GM18861 (cell line): Measurements from ENCODE around the gene MGAT5B.
"Not testable (repeated sequence)": the region's sequence is repeated elsewhere in the genome, so short reads cannot be mapped to it uniquely, and the experiment has no call there.

ENCODE experiments used
- ATAC-seq: cut with Tn5 transposase; IDR thresholded peaks from one replicate; pipeline ENCODE4 v1.9.1; 2021; ENCODE audit not compliant: unreplicated experiment

The MGAT5B gene, protein sequence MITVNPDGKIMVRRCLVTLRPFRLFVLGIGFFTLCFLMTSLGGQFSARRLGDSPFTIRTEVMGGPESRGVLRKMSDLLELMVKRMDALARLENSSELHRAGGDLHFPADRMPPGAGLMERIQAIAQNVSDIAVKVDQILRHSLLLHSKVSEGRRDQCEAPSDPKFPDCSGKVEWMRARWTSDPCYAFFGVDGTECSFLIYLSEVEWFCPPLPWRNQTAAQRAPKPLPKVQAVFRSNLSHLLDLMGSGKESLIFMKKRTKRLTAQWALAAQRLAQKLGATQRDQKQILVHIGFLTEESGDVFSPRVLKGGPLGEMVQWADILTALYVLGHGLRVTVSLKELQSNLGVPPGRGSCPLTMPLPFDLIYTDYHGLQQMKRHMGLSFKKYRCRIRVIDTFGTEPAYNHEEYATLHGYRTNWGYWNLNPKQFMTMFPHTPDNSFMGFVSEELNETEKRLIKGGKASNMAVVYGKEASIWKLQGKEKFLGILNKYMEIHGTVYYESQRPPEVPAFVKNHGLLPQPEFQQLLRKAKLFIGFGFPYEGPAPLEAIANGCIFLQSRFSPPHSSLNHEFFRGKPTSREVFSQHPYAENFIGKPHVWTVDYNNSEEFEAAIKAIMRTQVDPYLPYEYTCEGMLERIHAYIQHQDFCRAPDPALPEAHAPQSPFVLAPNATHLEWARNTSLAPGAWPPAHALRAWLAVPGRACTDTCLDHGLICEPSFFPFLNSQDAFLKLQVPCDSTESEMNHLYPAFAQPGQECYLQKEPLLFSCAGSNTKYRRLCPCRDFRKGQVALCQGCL

DNA sequence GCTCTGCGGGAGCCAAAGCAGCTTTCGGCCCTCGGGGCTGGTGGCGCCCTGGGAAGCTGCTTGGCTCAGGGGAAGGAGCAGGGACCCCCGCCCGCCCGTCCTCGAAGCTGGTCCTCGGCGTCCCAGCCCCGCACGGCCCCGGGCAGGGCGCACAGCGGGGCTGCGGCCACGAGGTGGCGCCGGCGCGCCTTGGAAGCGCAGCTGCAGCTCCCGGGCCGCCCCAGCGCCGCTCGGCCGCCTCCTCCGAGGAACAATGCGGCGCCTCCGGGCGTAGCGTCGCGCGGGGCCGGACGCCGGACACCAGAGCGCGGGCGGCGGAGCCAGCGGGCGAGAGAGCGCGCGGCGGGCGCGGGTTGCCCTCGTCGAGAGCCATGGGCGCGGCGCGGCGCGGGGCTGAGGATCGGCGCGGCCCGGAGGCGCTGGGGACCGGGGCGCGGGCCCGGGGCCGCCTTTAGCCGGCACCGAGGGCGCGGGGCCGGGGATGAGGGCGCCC lies at the start of gene MGAT5B:
MGAT5B (plus strand) TSS at position 229 of the 493 bp plus-strand sequence. CDS start 626 bp downstream, outside the sequence.
- no peak for ATAC-seq

DNA sequence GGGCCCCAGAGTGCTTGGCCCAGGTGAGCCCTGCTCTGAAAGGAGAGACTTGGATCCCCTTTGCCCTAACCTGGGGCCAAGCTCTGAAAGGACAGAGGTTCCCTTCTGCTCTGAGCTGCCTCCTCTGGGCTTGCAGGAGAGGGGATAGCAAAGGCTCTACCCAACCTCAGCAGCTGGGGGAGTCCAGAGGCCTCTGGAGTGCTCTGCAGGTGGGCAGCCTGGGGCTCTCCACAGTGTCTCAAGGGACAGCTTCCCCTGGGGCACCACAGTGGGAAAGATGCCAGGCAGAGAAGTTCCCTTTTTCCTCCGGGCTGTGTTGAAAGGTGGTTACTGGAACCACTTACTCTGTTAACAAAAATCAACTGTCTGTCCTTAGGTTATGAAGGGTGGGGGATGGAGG lies 48.2 kb upstream of the MGAT5B start:
- no peak for ATAC-seq

- no peak for ATAC-seq
These were observed 47.6 kb upstream of the MGAT5B start for GRCh38 chr17:76820561-76820960.

DNA sequence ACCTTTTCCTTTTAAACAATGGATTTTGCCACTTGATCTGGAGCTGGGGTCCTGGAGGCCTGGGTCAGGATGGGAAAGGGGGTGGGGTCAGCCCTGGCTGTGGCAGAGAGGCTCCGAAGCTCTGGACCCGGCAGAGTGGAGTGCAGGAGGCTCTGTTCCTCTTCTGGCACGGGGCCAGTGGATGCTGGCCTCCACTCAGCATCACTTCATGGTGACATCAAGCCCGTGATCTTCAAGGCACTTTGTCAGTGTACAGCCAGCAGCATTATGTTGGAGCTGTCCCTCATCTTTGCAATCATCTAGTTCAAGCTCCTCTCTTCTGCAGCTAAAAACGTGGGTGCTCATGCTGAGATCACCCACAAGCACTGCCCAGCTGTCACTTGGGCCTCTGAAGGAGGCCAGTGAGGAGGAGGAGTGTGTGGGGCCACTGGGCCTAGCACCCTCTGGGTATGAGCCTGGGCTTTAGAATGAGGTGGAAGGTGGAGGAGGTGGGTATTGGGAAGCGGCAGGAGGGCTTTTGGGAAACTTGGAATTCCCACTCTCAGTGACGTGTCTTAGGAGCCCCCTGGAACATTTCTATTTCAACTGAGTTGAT lies 45.9 kb upstream of the MGAT5B start:
- ATAC-seq = no peak

DNA sequence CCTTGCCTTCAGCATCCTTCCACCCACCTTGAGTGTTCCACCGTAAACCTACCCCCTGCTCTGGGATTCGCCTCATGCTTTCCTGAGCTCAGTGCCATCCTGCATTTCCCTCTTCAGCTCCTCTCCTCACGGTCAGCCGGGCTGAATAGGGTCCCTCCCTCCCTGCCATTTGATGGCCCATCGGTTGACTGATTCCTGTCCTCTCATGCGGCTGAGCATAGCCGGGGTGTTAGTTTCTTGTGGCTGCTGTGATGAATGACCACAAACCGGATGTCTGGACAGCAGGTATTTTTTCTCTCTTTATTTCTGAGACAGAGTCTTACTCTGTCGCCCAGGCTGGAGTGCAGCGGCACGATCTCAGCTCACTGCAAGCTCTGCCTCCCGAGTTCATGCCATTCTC lies 44.1 kb upstream of the MGAT5B start:
- no peak for ATAC-seq

- no peak for ATAC-seq
These were observed 41.7 kb upstream of the MGAT5B start for GRCh38 chr17:76826330-76827068.

DNA sequence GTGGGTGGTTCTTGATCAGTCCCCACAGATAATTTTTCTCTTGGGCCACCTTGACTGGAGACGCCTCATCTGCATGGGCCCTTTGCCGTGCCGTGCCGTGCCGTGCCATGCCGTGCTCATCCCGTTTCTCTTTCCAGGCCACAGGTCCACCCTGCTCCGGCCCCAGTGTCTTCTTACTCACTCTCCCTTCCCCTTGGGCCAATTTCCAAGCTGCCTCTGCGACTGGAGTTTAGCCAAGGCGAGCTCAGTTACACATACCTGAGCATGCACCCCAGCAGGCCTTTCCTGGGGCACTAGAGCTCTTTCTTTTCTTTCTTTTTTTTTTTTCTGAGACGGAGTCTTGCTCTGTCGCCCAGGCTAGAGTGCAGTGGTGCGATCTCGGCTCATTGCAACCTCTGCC lies 40.5 kb upstream of the MGAT5B start:
- no peak for ATAC-seq

DNA sequence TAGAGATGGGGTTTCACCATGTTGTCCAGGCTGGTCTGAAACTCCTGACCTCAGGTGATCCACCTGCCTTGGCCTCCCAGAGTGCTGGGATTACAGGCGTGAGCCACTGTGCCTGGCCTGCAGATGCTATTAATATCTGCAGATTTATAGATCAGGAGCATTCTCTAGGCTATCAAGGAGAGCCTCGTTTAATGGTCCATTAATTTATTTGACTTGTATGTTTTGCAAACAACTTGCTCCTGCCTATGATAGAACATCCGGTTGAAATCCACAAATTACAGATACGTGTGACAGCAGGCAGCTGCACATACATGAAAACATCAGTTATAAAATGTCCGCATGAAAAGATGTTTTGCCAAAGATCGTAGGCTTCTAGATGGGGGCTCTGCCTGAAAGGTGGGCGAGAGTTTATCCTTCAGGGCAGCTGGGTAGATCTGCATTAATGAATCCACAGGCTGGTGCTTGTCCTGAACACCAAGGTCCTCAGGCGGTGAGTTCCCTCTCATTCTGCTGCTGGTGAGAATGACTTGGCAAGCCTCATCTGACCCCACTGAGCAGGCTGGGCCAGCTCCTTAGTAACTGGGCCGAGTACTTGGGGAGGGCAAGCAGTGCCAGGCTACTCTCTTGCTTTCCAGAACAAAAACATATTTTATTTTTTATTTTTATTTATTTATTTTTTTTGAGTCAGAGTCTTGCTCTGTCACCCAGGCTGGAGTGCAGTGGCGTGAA lies 37.1 kb upstream of the MGAT5B start:
- no peak for ATAC-seq

DNA sequence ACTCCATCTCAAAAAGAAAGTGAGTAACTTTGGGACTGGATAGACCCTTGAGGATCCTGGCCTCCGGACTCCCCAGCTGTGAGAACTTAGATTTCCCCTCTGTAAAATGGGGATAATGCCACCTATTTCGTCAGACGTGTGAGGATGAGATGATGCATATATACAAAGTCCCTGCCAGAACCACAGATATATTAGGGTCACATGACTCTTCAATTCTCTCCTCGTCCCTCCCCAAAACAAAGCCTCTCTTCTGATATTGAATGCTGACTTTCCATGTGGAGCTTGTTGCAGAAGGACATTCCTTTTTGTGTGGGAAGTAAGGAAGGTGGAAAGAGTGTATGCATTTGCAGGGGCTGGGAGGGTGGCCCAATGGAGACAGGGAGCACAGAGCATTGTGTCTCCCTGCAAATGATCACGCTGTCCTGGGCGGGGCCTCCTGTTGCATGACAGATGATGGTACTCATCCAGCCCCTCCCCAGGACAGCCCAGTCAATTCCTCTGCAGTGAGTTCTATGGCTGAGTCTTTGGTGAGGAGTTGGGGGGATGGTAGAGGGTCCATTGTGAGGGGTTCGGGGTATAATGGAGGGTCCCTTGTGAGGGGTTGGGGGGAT lies 35.1 kb upstream of the MGAT5B start:
- no peak for ATAC-seq

GRCh38 chr17:76833747-76834146 lies 34.5 kb upstream of the MGAT5B start:
- no peak for ATAC-seq

- ATAC-seq = no peak
These were observed 33.3 kb upstream of the MGAT5B start for GRCh38 chr17:76834870-76835269.

DNA sequence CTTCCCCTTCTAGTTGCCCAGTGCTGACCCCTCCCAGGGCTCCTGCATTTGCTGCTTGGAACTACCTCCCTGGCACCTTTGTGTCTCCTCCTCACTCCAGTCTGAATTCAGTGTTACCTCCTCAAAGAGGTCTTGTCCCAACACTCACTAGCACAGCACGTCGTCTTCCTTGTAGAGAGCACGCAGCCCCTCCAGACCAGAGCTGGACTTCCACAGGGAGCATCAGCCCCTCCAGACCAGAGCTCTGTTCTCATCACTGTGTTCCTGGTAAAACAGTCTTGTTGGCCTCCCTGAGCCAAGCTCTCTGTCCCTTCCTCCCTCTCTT lies 27.8 kb upstream of the MGAT5B start:
- ATAC-seq = no peak

- no peak for ATAC-seq
These were observed 27.1 kb upstream of the MGAT5B start for GRCh38 chr17:76840884-76841775.

DNA sequence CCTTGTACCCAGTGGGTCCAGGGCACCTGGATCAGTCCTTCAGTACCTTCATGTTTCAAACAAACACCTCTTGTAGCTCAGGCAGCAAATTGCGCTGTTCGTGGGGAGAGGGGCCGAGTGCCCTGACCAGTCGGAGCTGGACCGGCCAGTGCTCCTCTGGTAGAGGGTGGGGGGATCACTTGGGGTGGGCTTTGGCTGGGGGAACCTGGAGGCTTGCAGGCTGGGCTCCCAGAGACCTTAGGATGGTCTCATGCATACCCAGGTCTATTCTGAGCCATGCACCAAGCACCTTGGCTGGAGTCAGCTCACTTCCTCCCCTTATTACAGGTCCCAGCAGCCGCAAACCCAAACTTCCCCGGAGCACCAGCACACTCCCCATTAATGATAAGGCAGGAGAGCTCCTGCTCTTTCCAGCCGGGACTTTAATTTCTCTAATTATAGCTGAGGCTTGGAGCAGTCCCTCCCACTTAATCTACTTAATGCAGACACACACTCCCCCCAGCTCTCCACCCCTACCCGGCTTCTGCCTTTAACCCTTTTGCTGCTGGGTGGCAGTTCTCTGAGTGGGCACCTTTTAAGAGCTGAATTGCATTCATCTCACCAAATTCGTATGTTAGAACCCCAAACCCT lies 26.3 kb upstream of the MGAT5B start:
- no peak for ATAC-seq

DNA sequence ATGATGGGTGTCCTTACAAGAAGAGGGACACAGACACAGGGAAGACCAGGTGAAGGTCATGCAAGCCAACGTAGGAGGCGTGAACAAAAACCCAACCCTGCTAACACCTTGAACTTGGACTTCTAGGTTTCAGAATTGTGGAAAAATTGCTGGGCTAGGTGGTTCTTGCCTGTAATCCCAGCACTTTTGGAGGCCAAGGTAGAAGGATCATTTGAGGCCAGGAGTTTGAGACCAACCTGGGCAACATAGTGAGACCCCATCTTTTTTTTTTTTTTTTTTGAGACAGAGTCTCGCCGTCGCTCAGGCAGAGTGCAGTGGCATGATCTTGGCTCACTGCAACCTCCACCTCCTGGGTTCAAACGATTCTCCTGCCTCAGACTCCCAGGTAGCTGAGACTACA lies 25.1 kb upstream of the MGAT5B start:
- ATAC-seq = not testable (repeated sequence)

GRCh38 chr17:76843703-76844484 lies 24.3 kb upstream of the MGAT5B start:
- no peak for ATAC-seq

GRCh38 chr17:76844485-76844829 lies 23.7 kb upstream of the MGAT5B start:
- no peak for ATAC-seq

DNA sequence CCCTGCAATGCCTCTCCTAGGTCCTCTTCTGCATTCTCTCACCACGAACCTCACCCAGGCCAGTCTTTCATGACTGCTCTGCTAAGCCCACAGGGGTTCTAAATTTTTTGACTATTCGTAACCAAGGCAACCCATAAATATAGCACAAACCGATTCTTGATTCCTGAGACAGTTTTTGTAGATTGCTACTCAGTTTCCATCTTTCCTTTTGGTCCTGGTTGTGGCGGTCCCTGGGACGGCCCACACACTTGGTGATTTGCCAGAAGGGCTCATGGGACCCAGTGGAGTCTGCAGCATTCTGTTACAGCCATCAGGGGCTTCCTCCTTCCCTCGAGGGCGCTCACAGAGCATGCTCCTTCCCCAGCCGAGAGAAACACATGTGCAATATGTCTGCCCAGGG lies 23.4 kb upstream of the MGAT5B start:
- ATAC-seq = no peak
